ENCODE measurements around the gene C12orf43.
A peak's percentile ranks its signal among the peaks of the same experiment; 100 is the strongest.

C12orf43 gene

GRCh38 chr12:120989687-120990086 is 26.6 kb downstream of the C12orf43 start:
- H3K9ac ChIP-seq (ENCODE audit: low read depth, low read length, poor library complexity): no peak overlapping the region
- no peak overlapping the region for H2BK5ac ChIP-seq (ENCODE audit: low read length)
- no peak overlapping the region for H3K27ac ChIP-seq (replicated peaks; ENCODE audit: low read length)
- H3K27me3 ChIP-seq (ENCODE audit: control insufficient read depth in 3 of 3, insufficient read depth in 3 of 3, low read depth in 1 of 3, low read length in 3 of 3): peaks cover 0 to 3% (median 2%) of the 10 kb centered on the region in 3 experiments
- no peak for DNase-seq (ENCODE audit: low spot score)
- no CpG with 5 or more reads among the region's 3 CpGs for WGBS, 2 donors (ENCODE audit: extremely low coverage in 2 of 2, insufficient read length in 2 of 2, insufficient replicate concordance in 1 of 2)
- H3K4me3 ChIP-seq (ENCODE audit: low read length in 2 of 2): no peak overlapping the region
- no peak overlapping the region for H4K91ac ChIP-seq (ENCODE audit: low read depth, low read length, poor library complexity)
- no peak overlapping the region for H2BK120ac ChIP-seq (ENCODE audit: low read depth, low read length)
- H2BK15ac ChIP-seq (ENCODE audit: low read length): no peak overlapping the region
- H3K4me2 ChIP-seq (ENCODE audit: insufficient read depth, low read length, poor library complexity, severe bottlenecking): no peak overlapping the region
- H3K23ac ChIP-seq (ENCODE audit: low read depth, low read length, poor library complexity): no peak overlapping the region
- no peak overlapping the region for H3K4ac ChIP-seq (ENCODE audit: low read length)
- no peak overlapping the region for H4K8ac ChIP-seq (ENCODE audit: low read depth, low read length)
- no peak overlapping the region for H2AK5ac ChIP-seq (ENCODE audit: low read depth, low read length)
- no peaks in the 10 kb centered on the region for H3K4me1 ChIP-seq (ENCODE audit: control insufficient read depth in 2 of 2, insufficient read depth in 1 of 2, low read depth in 1 of 2, low read length in 2 of 2)
- H3K79me1 ChIP-seq (ENCODE audit: low read depth, low read length): no peaks in the 10 kb centered on the region
- no peak overlapping the region for H2BK12ac ChIP-seq (ENCODE audit: low read length)
- no peaks in the 10 kb centered on the region for H3K36me3 ChIP-seq (replicated peaks in 1 of 2; ENCODE audit: control insufficient read depth in 2 of 2, insufficient read depth in 2 of 2, low read length in 2 of 2)
- no peak overlapping the region for H3K14ac ChIP-seq (ENCODE audit: low read length)
- H2AFZ ChIP-seq (ENCODE audit: low read length): no peak overlapping the region
- H3K9me3 ChIP-seq (replicated peaks in 1 of 2; ENCODE audit: control insufficient read depth in 2 of 2, insufficient read depth in 1 of 2, low read depth in 1 of 2, low read length in 2 of 2): no peaks in the 10 kb centered on the region
- H3K18ac ChIP-seq (ENCODE audit: low read length): no peak overlapping the region

DNA sequence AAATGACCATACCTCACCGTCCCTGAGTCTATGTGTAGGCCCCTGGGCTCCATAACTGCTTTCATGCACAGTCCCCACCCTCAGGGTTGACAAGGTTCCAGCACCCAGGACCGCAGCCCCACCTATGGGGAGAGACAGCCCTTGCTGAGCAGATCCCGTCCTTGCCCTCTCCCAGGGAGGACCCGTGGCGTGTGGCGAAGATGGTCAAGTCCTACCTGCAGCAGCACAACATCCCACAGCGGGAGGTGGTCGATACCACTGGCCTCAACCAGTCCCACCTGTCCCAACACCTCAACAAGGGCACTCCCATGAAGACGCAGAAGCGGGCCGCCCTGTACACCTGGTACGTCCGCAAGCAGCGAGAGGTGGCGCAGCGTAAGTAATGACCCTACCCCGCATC is 27.6 kb downstream of the C12orf43 start:
- H2AFZ ChIP-seq (ENCODE audit: low read length): no peak overlapping the region
- no peak overlapping the region for H2BK15ac ChIP-seq (ENCODE audit: low read length)
- peaks cover 0 to 3% (median 2%) of the 10 kb centered on the region in 3 experiments for H3K27me3 ChIP-seq (ENCODE audit: control insufficient read depth in 3 of 3, insufficient read depth in 3 of 3, low read depth in 1 of 3, low read length in 3 of 3)

GRCh38 chr12:120988234-120988633 is 28.1 kb downstream of the C12orf43 start:
- H4K91ac ChIP-seq (ENCODE audit: low read depth, low read length, poor library complexity): no peak overlapping the region
- H2BK120ac ChIP-seq (ENCODE audit: low read depth, low read length): no peak overlapping the region
- H2AFZ ChIP-seq (ENCODE audit: low read length): no peak overlapping the region
- H3K23ac ChIP-seq (ENCODE audit: low read depth, low read length, poor library complexity): no peak overlapping the region
- H3K18ac ChIP-seq (ENCODE audit: low read length): no peak overlapping the region
- no peak overlapping the region for H2BK15ac ChIP-seq (ENCODE audit: low read length)
- peaks cover 0 to 2% (median 0%) of the 10 kb centered on the region in 3 experiments for H3K27me3 ChIP-seq (ENCODE audit: control insufficient read depth in 3 of 3, insufficient read depth in 3 of 3, low read depth in 1 of 3, low read length in 3 of 3)
- H3K36me3 ChIP-seq (replicated peaks in 1 of 2; ENCODE audit: control insufficient read depth in 2 of 2, insufficient read depth in 2 of 2, low read length in 2 of 2): no peaks in the 10 kb centered on the region
- WGBS, 2 donors (ENCODE audit: extremely low coverage in 2 of 2, insufficient read length in 2 of 2, insufficient replicate concordance in 1 of 2): no CpG with 5 or more reads among the region's 4 CpGs
- peak overlapping the region; percentile 36 for H3K9ac ChIP-seq (ENCODE audit: low read depth, low read length, poor library complexity)
- no peak overlapping the region for H3K27ac ChIP-seq (replicated peaks; ENCODE audit: low read length)
- H2AK5ac ChIP-seq (ENCODE audit: low read depth, low read length): no peak overlapping the region
- peaks cover 2 to 10% of the 10 kb centered on the region in 2 donors for H3K4me1 ChIP-seq (ENCODE audit: control insufficient read depth in 2 of 2, insufficient read depth in 1 of 2, low read depth in 1 of 2, low read length in 2 of 2)
- no peak overlapping the region for H3K14ac ChIP-seq (ENCODE audit: low read length)
- no peaks in the 10 kb centered on the region for H3K79me1 ChIP-seq (ENCODE audit: low read depth, low read length)
- H4K8ac ChIP-seq (ENCODE audit: low read depth, low read length): no peak overlapping the region
- H3K4ac ChIP-seq (ENCODE audit: low read length): no peak overlapping the region
- H2BK12ac ChIP-seq (ENCODE audit: low read length): no peak overlapping the region
- DNase-seq (ENCODE audit: low spot score): no peak
- no peak overlapping the region for H3K4me2 ChIP-seq (ENCODE audit: insufficient read depth, low read length, poor library complexity, severe bottlenecking)
- H3K9me3 ChIP-seq (replicated peaks in 1 of 2; ENCODE audit: control insufficient read depth in 2 of 2, insufficient read depth in 1 of 2, low read depth in 1 of 2, low read length in 2 of 2): no peaks in the 10 kb centered on the region
- no peak overlapping the region for H2BK5ac ChIP-seq (ENCODE audit: low read length)
- H3K4me3 ChIP-seq (ENCODE audit: low read length in 2 of 2): no peak overlapping the region

More for the DNA sequence above, 27.6 kb downstream of the C12orf43 start:
- H2BK120ac ChIP-seq (ENCODE audit: low read depth, low read length): no peak overlapping the region
- H3K23ac ChIP-seq (ENCODE audit: low read depth, low read length, poor library complexity): no peak overlapping the region
- no peaks in the 10 kb centered on the region for H3K36me3 ChIP-seq (replicated peaks in 1 of 2; ENCODE audit: control insufficient read depth in 2 of 2, insufficient read depth in 2 of 2, low read length in 2 of 2)
- WGBS, 2 donors (ENCODE audit: extremely low coverage in 2 of 2, insufficient read length in 2 of 2, insufficient replicate concordance in 1 of 2): no CpG with 5 or more reads among the region's 17 CpGs
- peaks cover 2 to 9% of the 10 kb centered on the region in 2 donors for H3K4me1 ChIP-seq (ENCODE audit: control insufficient read depth in 2 of 2, insufficient read depth in 1 of 2, low read depth in 1 of 2, low read length in 2 of 2)
- H2BK12ac ChIP-seq (ENCODE audit: low read length): no peak overlapping the region
- H3K27ac ChIP-seq (replicated peaks; ENCODE audit: low read length): no peak overlapping the region
- H4K8ac ChIP-seq (ENCODE audit: low read depth, low read length): no peak overlapping the region
- no peak overlapping the region for H3K4me3 ChIP-seq (ENCODE audit: low read length in 2 of 2)
- H3K9ac ChIP-seq (ENCODE audit: low read depth, low read length, poor library complexity): peak overlapping the region; percentile 36
- no peak overlapping the region for H3K14ac ChIP-seq (ENCODE audit: low read length)
- H3K18ac ChIP-seq (ENCODE audit: low read length): no peak overlapping the region
- no peak for DNase-seq (ENCODE audit: low spot score)
- no peak overlapping the region for H3K4ac ChIP-seq (ENCODE audit: low read length)
- H2BK5ac ChIP-seq (ENCODE audit: low read length): no peak overlapping the region
- no peaks in the 10 kb centered on the region for H3K9me3 ChIP-seq (replicated peaks in 1 of 2; ENCODE audit: control insufficient read depth in 2 of 2, insufficient read depth in 1 of 2, low read depth in 1 of 2, low read length in 2 of 2)
- no peaks in the 10 kb centered on the region for H3K79me1 ChIP-seq (ENCODE audit: low read depth, low read length)
- H2AK5ac ChIP-seq (ENCODE audit: low read depth, low read length): no peak overlapping the region
- no peak overlapping the region for H4K91ac ChIP-seq (ENCODE audit: low read depth, low read length, poor library complexity)
- no peak overlapping the region for H3K4me2 ChIP-seq (ENCODE audit: insufficient read depth, low read length, poor library complexity, severe bottlenecking)

DNA sequence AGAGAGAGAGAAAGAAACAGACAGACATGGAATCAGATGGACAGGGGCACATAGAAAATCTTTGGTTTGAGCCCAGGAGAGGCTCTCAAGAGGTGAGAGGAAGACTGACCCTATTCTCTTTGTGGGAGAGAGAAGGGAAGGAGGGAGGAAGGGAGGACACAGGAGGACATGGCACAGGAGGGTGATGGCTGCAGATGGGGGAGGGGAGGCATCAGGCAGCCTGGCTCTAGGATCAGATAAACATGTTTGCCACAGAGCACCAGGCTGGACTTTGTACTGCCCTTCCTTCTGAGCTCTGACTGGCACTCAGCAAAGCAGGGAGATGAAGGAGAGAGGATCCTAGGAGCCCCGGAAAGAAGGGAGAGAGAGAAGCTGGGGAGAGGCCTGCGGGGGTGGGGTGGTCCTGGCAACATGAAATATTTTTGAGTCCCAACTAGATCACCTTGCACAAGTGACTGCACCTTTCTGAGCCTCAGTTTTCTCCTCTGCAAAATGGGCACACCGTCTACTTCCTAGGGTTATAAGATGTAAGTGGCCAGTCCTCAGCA is 31.9 kb downstream of the C12orf43 start:
- Histone ChIP-seq H3K18ac (ENCODE audit: low read length) (no peak overlapping the region), H2BK120ac (ENCODE audit: low read depth, low read length) (no peak overlapping the region), H3K36me3 (replicated peaks in 1 of 2; ENCODE audit: control insufficient read depth in 2 of 2, insufficient read depth in 2 of 2, low read length in 2 of 2) (no peaks in the 10 kb centered on the region), H3K4me3 (ENCODE audit: low read length in 2 of 2) (no peak overlapping the region), H3K4ac (ENCODE audit: low read length) (no peak overlapping the region), H4K8ac (ENCODE audit: low read depth, low read length) (no peak overlapping the region), H3K4me1 (ENCODE audit: control insufficient read depth in 2 of 2, insufficient read depth in 1 of 2, low read depth in 1 of 2, low read length in 2 of 2) (peaks cover 2 to 16% of the 10 kb centered on the region in 2 donors), H3K79me1 (ENCODE audit: low read depth, low read length) (no peaks in the 10 kb centered on the region), H2BK5ac (ENCODE audit: low read length) (no peak overlapping the region), H4K91ac (ENCODE audit: low read depth, low read length, poor library complexity) (no peak overlapping the region), H3K27me3 (ENCODE audit: control insufficient read depth in 3 of 3, insufficient read depth in 3 of 3, low read depth in 1 of 3, low read length in 3 of 3) (peaks cover 0 to 2% (median 0%) of the 10 kb centered on the region in 3 experiments), H2BK12ac (ENCODE audit: low read length) (no peak overlapping the region), H3K27ac (replicated peaks; ENCODE audit: low read length) (no peak overlapping the region), H3K9me3 (replicated peaks in 1 of 2; ENCODE audit: control insufficient read depth in 2 of 2, insufficient read depth in 1 of 2, low read depth in 1 of 2, low read length in 2 of 2) (no peaks in the 10 kb centered on the region), H2AFZ (ENCODE audit: low read length) (peak overlapping the region; percentile 78), H3K9ac (ENCODE audit: low read depth, low read length, poor library complexity) (no peak overlapping the region), H3K14ac (ENCODE audit: low read length) (no peak overlapping the region), H2BK15ac (ENCODE audit: low read length) (no peak overlapping the region), H3K23ac (ENCODE audit: low read depth, low read length, poor library complexity) (no peak overlapping the region), H3K4me2 (ENCODE audit: insufficient read depth, low read length, poor library complexity, severe bottlenecking) (no peak overlapping the region), H2AK5ac (ENCODE audit: low read depth, low read length) (no peak overlapping the region)
- no CpG with 5 or more reads among the region's 3 CpGs for WGBS, 2 donors (ENCODE audit: extremely low coverage in 2 of 2, insufficient read length in 2 of 2, insufficient replicate concordance in 1 of 2)
- DNase-seq (ENCODE audit: low spot score): no peak
